NCI-H510A treated with DMSO at 0.1 percent for 48 hours (cell line): ENCODE results near the gene PLIN5.
"Not testable (repeated sequence)": the region's sequence is repeated elsewhere in the genome, so short reads cannot be mapped to it uniquely, and the experiment has no call there.

ENCODE experiments used
- DNase-seq: peaks from one replicate; lab custom pipeline; 2025; lab: John Stamatoyannopoulos, UW

The PLIN5 gene

DNA sequence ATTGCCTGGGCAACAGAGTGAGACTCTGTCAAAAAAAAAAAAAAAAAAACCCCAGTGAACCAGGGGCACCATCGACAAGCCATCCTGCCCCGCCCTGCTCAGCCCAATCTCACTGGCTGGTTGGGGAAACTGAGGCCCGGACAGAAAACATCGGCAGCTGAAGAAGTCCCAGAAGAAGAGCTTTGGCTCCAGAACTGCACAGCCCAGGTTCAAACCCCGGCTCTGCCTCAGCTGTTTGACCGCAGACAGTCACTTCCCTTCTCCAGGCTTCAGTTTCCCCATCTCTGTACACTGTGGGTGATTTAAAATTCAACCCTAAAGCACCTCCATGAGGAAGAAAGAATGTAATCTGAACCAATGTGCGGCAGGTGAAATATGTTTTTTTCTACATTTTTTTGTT, 33.9 kb upstream of the PLIN5 start:
- no peak for DNase-seq

DNA sequence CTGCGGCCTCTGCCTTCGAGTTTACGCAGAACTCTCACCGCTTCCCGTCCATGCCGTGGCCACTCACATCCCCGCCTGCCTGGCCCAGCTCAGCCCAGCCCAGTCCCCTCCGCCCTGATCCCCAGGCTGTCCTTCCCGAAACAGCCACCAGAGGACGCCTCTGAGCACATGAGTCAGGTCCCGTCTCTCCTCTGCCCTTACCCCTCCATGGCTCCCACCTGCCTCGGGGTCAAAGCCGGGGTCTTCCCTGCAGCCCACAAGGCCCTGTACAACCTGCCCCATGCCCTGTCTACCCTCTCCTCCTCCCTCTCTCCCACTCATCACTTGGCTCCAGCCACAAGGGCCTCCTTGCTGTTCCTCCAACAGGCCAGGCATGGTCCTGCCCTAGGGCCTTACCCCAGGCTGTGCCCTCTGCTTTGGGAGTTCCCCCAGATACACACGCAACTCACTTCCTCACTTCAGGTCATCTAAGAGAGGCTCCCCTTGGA, 32.6 kb upstream of the PLIN5 start:
- DNase-seq = peak; percentile 11

GRCh38 chr19:4566402-4567051, 31.5 kb upstream of the PLIN5 start:
- DNase-seq = no peak

- DNase-seq = not testable (repeated sequence)
Measured at GRCh38 chr19:4563562-4563961, 28.5 kb upstream of the PLIN5 start.

DNA sequence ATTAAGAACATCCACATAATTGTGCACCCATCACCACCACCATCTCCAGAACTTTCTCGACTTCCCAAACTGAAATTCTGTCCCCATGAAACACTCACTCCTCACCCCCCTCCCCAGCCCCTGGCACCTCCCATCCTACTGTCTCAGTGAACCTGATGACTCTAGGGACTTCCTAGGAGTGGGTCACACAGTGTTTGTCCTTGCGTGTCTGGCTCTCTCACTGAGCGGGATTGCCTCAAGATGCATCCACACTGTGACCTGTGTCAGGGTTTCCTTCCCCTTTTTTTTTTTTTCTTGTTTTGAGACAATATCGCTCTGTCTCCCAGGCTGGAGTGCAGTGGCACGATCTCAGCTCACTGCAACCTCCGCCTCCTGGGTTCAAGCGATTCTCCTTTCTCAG, 27.1 kb upstream of the PLIN5 start:
- DNase-seq = not testable (repeated sequence)

DNA sequence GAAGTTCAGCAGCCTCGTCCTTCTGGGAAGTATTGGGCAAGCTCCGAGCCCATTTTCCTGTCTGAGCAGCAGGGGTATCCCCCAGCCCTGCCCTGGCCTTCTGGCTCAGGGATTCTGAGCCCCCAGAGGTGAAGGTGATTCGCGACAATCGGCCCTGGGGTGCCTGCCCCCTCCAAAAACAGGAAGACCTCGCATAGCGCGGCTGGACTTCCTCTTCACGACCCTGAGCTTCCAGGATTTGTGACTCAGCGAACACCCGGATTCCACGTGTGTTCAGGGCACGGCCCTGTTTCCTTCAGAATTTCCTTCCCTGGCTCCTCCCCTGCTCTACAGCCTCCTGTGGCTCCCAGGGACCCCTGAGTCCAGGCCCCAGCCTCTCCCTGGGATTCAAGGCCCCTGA, 24.5 kb upstream of the PLIN5 start, which contains the start of gene SEMA6B:
Gene SEMA6B, minus strand, starts transcription at position 116 of the 400 bp plus-strand sequence. CDS start 1,227 bp downstream, outside the sequence.
- no peak for DNase-seq

- DNase-seq = peak; percentile 40
Measured at GRCh38 chr19:4557971-4558941, 23.2 kb upstream of the PLIN5 start.

DNA sequence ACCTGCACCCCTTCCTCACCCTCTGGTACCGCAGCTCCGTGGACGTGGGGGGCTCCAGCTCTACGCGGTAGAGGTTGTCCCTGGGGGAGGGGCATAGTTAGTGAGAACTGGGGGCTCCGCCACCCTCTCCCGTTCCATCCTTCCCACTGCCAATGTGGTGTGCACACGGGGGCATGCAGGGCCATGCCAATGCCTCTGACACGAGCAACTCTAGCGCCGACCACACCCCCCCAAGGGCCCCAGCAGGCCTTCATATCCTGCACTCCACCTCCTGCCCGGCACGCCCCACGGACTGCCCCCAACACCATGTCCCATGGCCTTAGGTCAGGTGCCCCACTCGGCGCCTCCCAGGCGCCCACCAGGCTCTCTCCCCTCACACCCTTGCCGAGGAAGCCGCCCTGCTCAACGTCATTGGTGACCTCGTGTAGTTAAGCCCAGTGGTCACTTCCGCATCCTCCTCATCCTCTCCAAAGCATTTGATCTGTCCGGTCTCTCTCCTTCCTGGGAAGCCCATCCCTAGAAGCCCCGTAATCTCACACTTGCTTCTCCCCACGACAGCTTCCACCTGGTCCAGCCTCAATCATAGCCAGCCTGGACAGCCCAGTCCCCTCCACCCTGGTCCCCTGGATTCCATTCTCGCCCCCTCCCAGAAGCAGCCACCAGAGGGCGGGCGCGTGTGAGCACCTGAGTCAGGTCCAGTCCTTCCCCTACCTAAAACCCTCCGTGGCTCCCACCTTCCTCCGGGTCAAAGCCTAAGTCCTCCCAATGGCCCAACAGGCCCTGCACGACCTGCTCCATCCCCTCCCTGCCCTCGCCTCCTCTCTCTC, 22.3 kb upstream of the PLIN5 start:
- DNase-seq = peak; percentile 8

DNA sequence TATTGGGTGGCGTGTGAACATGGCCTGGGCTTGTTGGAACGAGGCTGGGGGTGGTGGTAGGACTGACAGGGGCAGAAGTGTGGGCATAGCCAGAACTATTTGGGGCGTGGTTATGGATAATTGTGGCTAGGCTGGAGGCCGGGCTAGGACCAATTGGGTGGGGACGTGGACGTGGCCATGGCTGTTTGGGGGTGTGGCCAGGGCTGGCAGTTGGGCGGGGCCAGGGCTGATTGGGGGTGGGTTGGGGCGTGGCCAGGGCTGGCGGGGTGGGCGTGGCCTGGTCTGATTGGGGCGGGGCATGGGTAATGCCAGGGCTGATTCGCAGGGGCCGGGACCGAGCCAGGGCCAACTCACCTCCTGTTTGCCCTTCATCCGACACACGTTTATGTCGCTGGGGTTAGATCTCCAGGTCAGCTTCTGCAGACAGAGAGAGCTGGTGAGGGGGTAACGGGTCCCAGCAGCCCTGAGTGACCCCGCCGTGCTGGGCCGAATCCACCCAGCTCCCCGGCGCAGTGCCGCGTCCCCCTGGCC, 21.6 kb upstream of the PLIN5 start:
- DNase-seq = no peak

- no peak for DNase-seq
Measured at GRCh38 chr19:4555657-4556561, 20.9 kb upstream of the PLIN5 start.

- DNase-seq = no peak
Measured at GRCh38 chr19:4554717-4555116, 19.7 kb upstream of the PLIN5 start.

DNA sequence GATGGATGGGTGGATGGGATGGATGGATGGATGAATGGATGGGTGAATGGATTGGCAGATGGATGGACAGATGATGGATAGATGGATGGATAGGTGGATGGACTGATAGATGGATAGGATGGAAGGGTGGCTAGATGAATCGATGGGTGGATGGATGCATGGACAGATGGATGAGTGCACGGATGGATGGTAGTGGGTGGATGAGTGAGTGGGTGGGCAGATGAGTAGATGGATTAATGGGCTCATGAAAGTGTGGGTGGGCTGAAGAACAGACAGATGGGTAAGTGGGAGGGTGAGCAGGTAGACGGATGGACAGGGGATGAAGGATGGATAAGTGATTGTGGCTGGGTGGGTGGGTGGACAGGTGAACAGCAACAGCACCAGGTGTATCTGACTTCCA, 18.8 kb upstream of the PLIN5 start:
- no peak for DNase-seq

- DNase-seq = no peak
Measured at GRCh38 chr19:4553092-4553695, 18.2 kb upstream of the PLIN5 start.

GRCh38 chr19:4552525-4552819, 17.4 kb upstream of the PLIN5 start:
- DNase-seq = no peak

GRCh38 chr19:4550479-4551050, 15.5 kb upstream of the PLIN5 start:
- no peak for DNase-seq

- DNase-seq = no peak
Measured at GRCh38 chr19:4550018-4550417, 15.0 kb upstream of the PLIN5 start.

GRCh38 chr19:4548238-4548584, 13.2 kb upstream of the PLIN5 start:
- no peak for DNase-seq

GRCh38 chr19:4547303-4548237, 12.5 kb upstream of the PLIN5 start:
- no peak for DNase-seq
